K562 (cell line): ENCODE results near the gene VTN. TPM values are rescaled to one million over a fixed set of nuclear protein-coding genes. Genes with fewer than 3 reads are reported as not detected.

ENCODE experiments used
- ATAC-seq: fragments of 200-7000 bp; cut with Tn5 transposase; 3 replicates; pipeline ENCODE4 v1.9.1; 2020; ENCODE audit warnings: moderate library complexity
- BruUV-seq: library from RNA; stranded (reverse); fragments of 400-500 nt; replicated peaks from 2 replicates; lab custom pipeline; 2021; lab: Mats Ljungman, UMichigan
- CTCF ChIA-PET: fragments of 300-600 bp; formaldehyde crosslinking; extraction: SDS; loops from one replicate; lab custom pipeline; 2021; ENCODE audit warnings: low intra/inter-chr PET ratio; lab: Yijun Ruan, JAX
- POLR2A ChIA-PET: fragments of 300-600, 350-650 bp; sonication (Branson Sonifier 250); formaldehyde crosslinking; extraction: SDS; loops from one replicate; lab custom pipeline; 2021; ENCODE audit warnings: antibody characterized with exemption, inconsistent platforms; lab: Yijun Ruan, JAX
- DNase-seq, 4 experiments: peaks; one replicate each; pipeline versions ENCODE4 v3.0.0 to v3.0.0-alpha.2; 2011 to 2018; ENCODE audit warnings: low spot score in 3 of 4, mixed read lengths in 3 of 4; ENCODE audit errors: extremely low read depth in 1 of 4
- FAIRE-seq: peaks from 2 replicates; lab custom pipeline; 2011; peaks lifted over from hg19 to GRCh38; lab: Jason Lieb, UNC
- H2AFZ ChIP-seq: 2 replicates; pipeline ENCODE4 v1.6.0; 2011; ENCODE audit warnings: low read depth, low read length, control low read depth, inconsistent platforms
- H3K27ac ChIP-seq: fragments of 200-600 bp; 3 replicates; pipeline ENCODE4 v1.8.0; 2011; ENCODE audit warnings: low read depth, mild to moderate bottlenecking, control low read depth, inconsistent platforms, low read length, moderate library complexity, mixed read lengths; ENCODE audit errors: extremely low read depth
- H3K27me3 ChIP-seq, 2 experiments: fragments of 300-600 bp in 1 of 2; 2 replicates in 1 of 2; 3 replicates in 1 of 2; pipeline versions ENCODE4 v1.6.0 to v1.8.0; 2011; ENCODE audit warnings: inconsistent platforms in 2 of 2, low read length in 2 of 2, mild to moderate bottlenecking in 1 of 2, mixed read lengths in 1 of 2, moderate library complexity in 1 of 2; ENCODE audit not compliant: control insufficient read depth in 2 of 2, insufficient read depth in 2 of 2
- H3K36me3 ChIP-seq: fragments of 300-600 bp; 3 replicates; pipeline ENCODE4 v1.8.0; 2011; ENCODE audit warnings: mild to moderate bottlenecking, low read length, inconsistent platforms; ENCODE audit not compliant: control insufficient read depth, insufficient read depth
- H3K4me1 ChIP-seq, 2 experiments: fragments of 200-600 bp in 1 of 2; replicated peaks in 1 of 2; 2 replicates in 1 of 2; 3 replicates in 1 of 2; pipeline versions ENCODE4 v1.5.1 to v1.8.0; 2011; ENCODE audit warnings: inconsistent platforms in 2 of 2, low read length in 2 of 2, mild to moderate bottlenecking in 1 of 2, mixed read lengths in 1 of 2, moderate library complexity in 1 of 2; ENCODE audit not compliant: control insufficient read depth in 2 of 2, insufficient read depth in 2 of 2
- H3K4me2 ChIP-seq: 2 replicates; pipeline ENCODE4 v1.6.1; 2011; ENCODE audit warnings: low read length, control low read depth, inconsistent platforms, mixed read lengths; ENCODE audit not compliant: insufficient read depth
- H3K4me3 ChIP-seq: fragments of 200-600 bp; sonication (generic), shearing (Covaris generic); 2 replicates; pipeline ENCODE4 v1.5.1; 2016; ENCODE audit warnings: control low read depth, inconsistent platforms
- H3K79me2 ChIP-seq: fragments of 200-600 bp; 3 replicates; pipeline ENCODE4 v1.8.0; 2011; ENCODE audit warnings: low read length, inconsistent platforms; ENCODE audit not compliant: control insufficient read depth, insufficient read depth
- H3K9ac ChIP-seq, 2 experiments: 2 replicates each; pipeline versions ENCODE4 v1.6.0 to v1.6.1; 2011; ENCODE audit warnings: low read depth in 2 of 2, low read length in 2 of 2, control low read depth in 1 of 2, inconsistent platforms in 1 of 2, mild to moderate bottlenecking in 1 of 2, mixed read lengths in 1 of 2; ENCODE audit not compliant: insufficient read depth in 1 of 2
- H3K9me1 ChIP-seq: one replicate; pipeline ENCODE4 v1.6.0; 2011; ENCODE audit warnings: inconsistent platforms, mild to moderate bottlenecking, low read length, moderate library complexity; ENCODE audit not compliant: control insufficient read depth, insufficient read depth
- H3K9me3 ChIP-seq: replicated peaks from 2 replicates; pipeline ENCODE4 v1.5.1; 2011; ENCODE audit warnings: low read depth, low read length, inconsistent platforms; ENCODE audit not compliant: control insufficient read depth, insufficient read depth
- H4K20me1 ChIP-seq: replicated peaks from 2 replicates; pipeline ENCODE4 v1.6.1; 2011; ENCODE audit warnings: low read length, inconsistent platforms, mixed read lengths; ENCODE audit not compliant: control insufficient read depth, insufficient read depth
- ARID2 ChIP-seq: fragments of 450-650 bp; IDR thresholded peaks from 2 replicates; pipeline ENCODE4 v1.6.1; 2017; ENCODE audit warnings: antibody characterized with exemption, mild to moderate bottlenecking
- CREM ChIP-seq: IDR thresholded peaks from 2 replicates; pipeline ENCODE4 v1.6.1; 2014; ENCODE audit warnings: antibody characterized with exemption, low read depth
- ELK1 ChIP-seq: sonication (generic); formaldehyde crosslinking; IDR thresholded peaks from 2 replicates; pipeline ENCODE4 v1.8.1; 2022; ENCODE audit warnings: missing genetic modification reagents
- HDGF ChIP-seq: fragments of 450-650 bp; IDR thresholded peaks from 2 replicates; pipeline ENCODE4 v1.6.1; 2016
- HNRNPH1 ChIP-seq: fragments of 200-400 bp; formaldehyde crosslinking; optimal IDR thresholded peaks from 2 replicates; pipeline ENCODE3; 2017; ENCODE audit warnings: low read depth, mild to moderate bottlenecking, low read length, moderate library complexity
- OTX1 ChIP-seq: fragments of 450-650 bp; formaldehyde crosslinking; IDR thresholded peaks from 2 replicates; pipeline ENCODE4 v1.4.0; 2022; ENCODE audit warnings: mild to moderate bottlenecking
- SMARCA4 ChIP-seq: fragments of 450-650 bp; IDR thresholded peaks from 2 replicates; pipeline ENCODE4 v1.6.1; 2016
- STAT5A ChIP-seq: IDR thresholded peaks from 2 replicates; pipeline ENCODE4 v1.6.1; 2012; ENCODE audit warnings: low read length, inconsistent platforms, borderline replicate concordance
- WGBS: fragments of 100-300 bp; shearing (Covaris generic); methylation state at CpG from one replicate; pipeline ENCODE4 v1.1.6; 2016; ENCODE audit warnings: low coverage, mixed read lengths; ENCODE audit not compliant: insufficient coverage; ENCODE audit errors: missing lambda C conversion rate; 5-methylcytosine and 5-hydroxymethylcytosine counted together
- in situ Hi-C: fragments of 300-500 bp; cut with MboI; formaldehyde crosslinking; loops from 4 replicates; pipeline ENCODE4 v1.15.0; 2018; ENCODE audit warnings: inconsistent platforms, mixed read lengths
- intact Hi-C: fragments of 100-400 bp; cut with micrococcal nuclease; formaldehyde crosslinking; loops from 2 replicates; pipeline ENCODE4 v1.14.2; 2022
- polyA plus RNA-seq, 8 experiments: library from polyadenylated mRNA; depleted of rRNA in 4 of 8; stranded (reverse) in 5 of 8; unstranded in 3 of 8; fragments of >200 nt; fragmentation: Nextera tagmentation in 2 of 8; fragmentation: Illumina TruSeq in 1 of 8; extraction: Ambion mirVana in 2 of 8; extraction: Trizol in 1 of 8; gene quantifications; 2 replicates each; pipeline versions ENCODE4 v1.2.1 to v1.2.3, GENCODE V29; 2011 to 2014; ENCODE audit warnings: inconsistent platforms in 1 of 8, missing spikeins in 1 of 8
- total RNA-seq, 7 experiments: library from RNA; depleted of rRNA in 6 of 7; stranded (reverse); fragments of >200 nt in 6 of 7; fragmentation: Illumina TruSeq in 2 of 7; extraction: Trizol in 2 of 7; gene quantifications; 2 replicates each; pipeline versions ENCODE4 v1.2.1 to v1.2.3, GENCODE V29; 2011 to 2021; ENCODE audit warnings: low replicate concordance in 1 of 7
- TF ChIP-seq, protein P1 (sequence below): sonication (generic); formaldehyde crosslinking; IDR thresholded peaks from 2 replicates; pipeline ENCODE4 v1.8.0; 2022; ENCODE audit warnings: mild to moderate bottlenecking, missing genetic modification reagents

Gene VTN
- total and polyA plus RNA-seq, 9 of the 15 experiments (the other 6 are each of a cell fraction or from before 2014, with no cell fraction given) = 0.13 to 1.0 (median 0.29) TPM; not detected in 1

DNA sequence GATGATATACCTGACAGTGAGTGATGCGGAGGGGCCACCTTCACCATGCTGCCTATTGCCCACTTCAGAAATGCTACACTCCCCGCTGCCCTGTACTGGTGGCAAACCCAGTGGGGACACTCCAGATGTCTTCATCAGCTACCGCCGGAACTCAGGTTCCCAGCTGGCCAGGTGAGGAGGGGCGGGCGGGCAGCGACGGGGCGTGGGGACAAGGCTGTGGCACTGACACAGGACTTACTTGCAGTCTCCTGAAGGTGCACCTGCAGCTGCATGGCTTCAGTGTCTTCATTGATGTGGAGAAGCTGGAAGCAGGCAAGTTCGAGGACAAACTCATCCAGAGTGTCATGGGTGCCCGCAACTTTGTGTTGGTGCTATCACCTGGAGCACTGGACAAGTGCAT, 18.0 kb upstream of the VTN start:
- ChIA-PET POLR2A (interaction anchor here (0.6 to 1.1 kb wide), 2 partner anchors 17 to 474 kb away, joined by 3 to 4 read pairs; no protein-coding TSS in a partner anchor), CTCF (interaction anchor here (0.6 kb wide), 1 partner anchor 161 kb away, joined by 3 read pairs; no protein-coding TSS in a partner anchor)
- in situ Hi-C loops (no loop called here), intact Hi-C loops (no loop called here)
- BruUV-seq = no TSS peak
- peaks cover 11 to 35% of the 10 kb centered on the region in 2 experiments; a peak in 3 of 5 replicates for H3K27me3 ChIP-seq
- H3K27ac ChIP-seq = no peak overlapping the region
- H3K79me2 ChIP-seq = no peaks in the 10 kb centered on the region
- no peaks in the 10 kb centered on the region for H3K9me1 ChIP-seq
- WGBS = 29% methylated on average over 7 of the region's 11 CpGs
- no peak overlapping the region for H3K4me2 ChIP-seq
- H3K4me1 ChIP-seq = peaks cover 12 to 23% of the 10 kb centered on the region in 2 experiments; a peak in 4 of 5 replicates
- no peaks in the 10 kb centered on the region for H3K9me3 ChIP-seq
- no peak overlapping the region for H3K4me3 ChIP-seq
- no peak for DNase-seq
- no peak overlapping the region for H2AFZ ChIP-seq
- no peaks in the 10 kb centered on the region for H3K36me3 ChIP-seq
- TF ChIP-seq ARID2 = no peak
- TF ChIP-seq CREM = no peak
- TF ChIP-seq STAT5A = no peak
- TF ChIP-seq, protein P1, sequence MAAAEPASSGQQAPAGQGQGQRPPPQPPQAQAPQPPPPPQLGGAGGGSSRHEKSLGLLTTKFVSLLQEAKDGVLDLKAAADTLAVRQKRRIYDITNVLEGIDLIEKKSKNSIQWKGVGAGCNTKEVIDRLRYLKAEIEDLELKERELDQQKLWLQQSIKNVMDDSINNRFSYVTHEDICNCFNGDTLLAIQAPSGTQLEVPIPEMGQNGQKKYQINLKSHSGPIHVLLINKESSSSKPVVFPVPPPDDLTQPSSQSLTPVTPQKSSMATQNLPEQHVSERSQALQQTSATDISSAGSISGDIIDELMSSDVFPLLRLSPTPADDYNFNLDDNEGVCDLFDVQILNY (CRISPR knock-in tag) = no peak
- no peak for TF ChIP-seq SMARCA4
- TF ChIP-seq ELK1 (CRISPR knock-in tag) = no peak
- TF ChIP-seq HDGF = no peak
- TF ChIP-seq HNRNPH1 = no peak
- TF ChIP-seq OTX1 = no peak
- no peaks in the 10 kb centered on the region for H4K20me1 ChIP-seq
- ATAC-seq = no peak
- no peak overlapping the region for H3K9ac ChIP-seq
- FAIRE-seq = no peak
